Testis (tissue), 3 donors: ENCODE data around the gene SND1. TPM values are rescaled to one million over a fixed set of nuclear protein-coding genes. Genes with fewer than 3 reads are reported as not detected.
"Not testable (repeated sequence)": the region's sequence is repeated elsewhere in the genome, so short reads cannot be mapped to it uniquely, and the experiment has no call there.

Experiments used
- DNase-seq: peaks from one replicate; pipeline ENCODE4 v3.0.0-alpha.2; 2019
- H3K27ac ChIP-seq, 2 donors: fragments of 200-600 bp; sonication (generic); one replicate each; pipeline ENCODE4 v1.5.1; 2019
- H3K27me3 ChIP-seq: fragments of 200-600 bp; sonication (generic); one replicate; pipeline ENCODE4 v1.5.1; 2019
- H3K36me3 ChIP-seq: fragments of 200-600 bp; sonication (generic); one replicate; pipeline ENCODE4 v1.5.1; 2017; ENCODE audit warnings: low read depth; ENCODE audit errors: missing control alignments
- H3K4me1 ChIP-seq: fragments of 200-600 bp; sonication (generic); one replicate; pipeline ENCODE4 v1.5.1; 2019
- H3K4me3 ChIP-seq, 2 donors: fragments of 200-600 bp; sonication (generic); one replicate each; pipeline ENCODE4 v1.5.1; 2017 to 2019
- H3K9me3 ChIP-seq: fragments of 200-600 bp; sonication (generic); one replicate; pipeline ENCODE4 v1.5.1; 2017
- CTCF ChIP-seq, 3 experiments: fragments of 450-650 bp in 2 of 3; fragments of 200-600 bp in 1 of 3; sonication (generic) in 1 of 3; IDR thresholded peaks; one replicate each; pipeline ENCODE4 v1.5.1; 2016 to 2019; ENCODE audit warnings: antibody characterized with exemption in 3 of 3, mild to moderate bottlenecking in 2 of 3, moderate library complexity in 1 of 3
- POLR2A ChIP-seq: fragments of 450-650 bp; IDR thresholded peaks from one replicate; pipeline ENCODE4 v1.6.1; 2017; ENCODE audit warnings: antibody characterized with exemption, mild to moderate bottlenecking, moderate library complexity
- WGBS, 2 donors: methylation state at CpG; one replicate each; pipeline ENCODE4 v1.1.5; 2018; 5-methylcytosine and 5-hydroxymethylcytosine counted together
- intact Hi-C: fragments of 100-400 bp; cut with DNase I; formaldehyde crosslinking; loops from one replicate; pipeline ENCODE4 v1.15.1; 2023; ENCODE audit warnings: low total_unique reads
- polyA plus RNA-seq: library from polyadenylated mRNA; stranded (reverse); fragments of 350-450 nt; fragmentation: Illumina TruSeq; extraction: RNeasy Lipid Tissue Mini Kit (QIAGEN cat#74804); gene quantifications from one replicate; pipeline ENCODE4 v1.2.3, GENCODE V29; 2014; ENCODE audit warnings: low read depth, low replicate concordance; ENCODE audit not compliant: insufficient read depth
- total RNA-seq, 2 donors: library from RNA; depleted of rRNA; stranded (reverse); fragments of >200 nt; gene quantifications; one replicate each; pipeline ENCODE4 v1.2.3, GENCODE V29; 2016

Gene SND1
- total and polyA plus RNA-seq, 3 donors from 2014 or later, result 132 to 207 (median 179) TPM

- Histone ChIP-seq H3K27me3 (no peaks in the 10 kb centered on the region), H3K27ac (no peak overlapping the region), H3K36me3 (no peaks in the 10 kb centered on the region), H3K4me1 (peaks cover 15% of the 10 kb centered on the region), H3K9me3 (no peaks in the 10 kb centered on the region), H3K4me3 (no peak overlapping the region)
- DNase-seq, result no peak
- TF ChIP-seq POLR2A, result no peak
- no peak for TF ChIP-seq CTCF (IDR thresholded peaks at IDR 0.05)
- 58 to 63% methylated on average over 10 to 11 of the region's 11 CpGs for WGBS, 2 donors
- intact Hi-C loops, result no loop called here
Observed at GRCh38 chr7:128105228-128106022, 453.4 kb downstream of the SND1 start.

GRCh38 chr7:128106821-128107220 is 454.8 kb downstream of the SND1 start:
- DNase-seq, result no peak
- 35 to 52% methylated on average over 1 of the region's 1 CpG for WGBS, 2 donors
- no peaks in the 10 kb centered on the region for H3K9me3 ChIP-seq
- no peaks in the 10 kb centered on the region for H3K36me3 ChIP-seq
- H3K27ac ChIP-seq, result no peak overlapping the region
- TF ChIP-seq CTCF (IDR thresholded peaks at IDR 0.05) (no peak), POLR2A (no peak)
- peaks cover 15% of the 10 kb centered on the region for H3K4me1 ChIP-seq
- H3K27me3 ChIP-seq, result no peaks in the 10 kb centered on the region
- intact Hi-C loops, result no loop called here
- H3K4me3 ChIP-seq, result no peak overlapping the region

- WGBS, 2 donors, result 76% methylated on average over 12 of the region's 12 CpGs
- H3K36me3 ChIP-seq, DNase-seq, intact Hi-C loops, H3K9me3 ChIP-seq, H3K4me3 ChIP-seq, H3K27ac ChIP-seq, H3K27me3 ChIP-seq: not testable (repeated sequence)
- H3K4me1 ChIP-seq, result peaks cover 15% of the 10 kb centered on the region
Observed at GRCh38 chr7:128107516-128107915, 455.5 kb downstream of the SND1 start.

- peaks cover 12% of the 10 kb centered on the region for H3K4me1 ChIP-seq
- no peak overlapping the region for H3K4me3 ChIP-seq
- no peaks in the 10 kb centered on the region for H3K36me3 ChIP-seq
- H3K27me3 ChIP-seq, result no peaks in the 10 kb centered on the region
- no peaks in the 10 kb centered on the region for H3K9me3 ChIP-seq
- WGBS, 2 donors, result 73 to 81% methylated on average over 4 to 6 of the region's 7 CpGs
- DNase-seq, result no peak
- no peak for TF ChIP-seq POLR2A
- TF ChIP-seq CTCF (IDR thresholded peaks at IDR 0.05), result no peak
- no peak overlapping the region for H3K27ac ChIP-seq
- intact Hi-C loops, result no loop called here
Observed at GRCh38 chr7:128108129-128108528, 456.1 kb downstream of the SND1 start.

GRCh38 chr7:128108641-128109423 is 456.8 kb downstream of the SND1 start:
- TF ChIP-seq CTCF (IDR thresholded peaks at IDR 0.05) (no peak), POLR2A (no peak)
- Histone ChIP-seq H3K27ac (no peak overlapping the region), H3K4me3 (no peak overlapping the region), H3K9me3 (no peaks in the 10 kb centered on the region), H3K36me3 (no peaks in the 10 kb centered on the region), H3K27me3 (no peaks in the 10 kb centered on the region), H3K4me1 (peaks cover 5% of the 10 kb centered on the region)
- intact Hi-C loops, result no loop called here
- DNase-seq, result no peak
- 79% methylated on average over 11 of the region's 11 CpGs for WGBS, 2 donors

- WGBS, 2 donors, result 78 to 81% methylated on average over 12 of the region's 12 CpGs
- intact Hi-C loops, result not testable (repeated sequence)
Observed at GRCh38 chr7:128109424-128109969, 457.5 kb downstream of the SND1 start.

More at GRCh38 chr7:128109424-128109969, 457.5 kb downstream of the SND1 start:
- H3K4me3 ChIP-seq, H3K27me3 ChIP-seq, DNase-seq, H3K4me1 ChIP-seq, H3K27ac ChIP-seq, H3K36me3 ChIP-seq, H3K9me3 ChIP-seq: not testable (repeated sequence)
